ENCODE results near the gene CHRND.

Gene CHRND

DNA sequence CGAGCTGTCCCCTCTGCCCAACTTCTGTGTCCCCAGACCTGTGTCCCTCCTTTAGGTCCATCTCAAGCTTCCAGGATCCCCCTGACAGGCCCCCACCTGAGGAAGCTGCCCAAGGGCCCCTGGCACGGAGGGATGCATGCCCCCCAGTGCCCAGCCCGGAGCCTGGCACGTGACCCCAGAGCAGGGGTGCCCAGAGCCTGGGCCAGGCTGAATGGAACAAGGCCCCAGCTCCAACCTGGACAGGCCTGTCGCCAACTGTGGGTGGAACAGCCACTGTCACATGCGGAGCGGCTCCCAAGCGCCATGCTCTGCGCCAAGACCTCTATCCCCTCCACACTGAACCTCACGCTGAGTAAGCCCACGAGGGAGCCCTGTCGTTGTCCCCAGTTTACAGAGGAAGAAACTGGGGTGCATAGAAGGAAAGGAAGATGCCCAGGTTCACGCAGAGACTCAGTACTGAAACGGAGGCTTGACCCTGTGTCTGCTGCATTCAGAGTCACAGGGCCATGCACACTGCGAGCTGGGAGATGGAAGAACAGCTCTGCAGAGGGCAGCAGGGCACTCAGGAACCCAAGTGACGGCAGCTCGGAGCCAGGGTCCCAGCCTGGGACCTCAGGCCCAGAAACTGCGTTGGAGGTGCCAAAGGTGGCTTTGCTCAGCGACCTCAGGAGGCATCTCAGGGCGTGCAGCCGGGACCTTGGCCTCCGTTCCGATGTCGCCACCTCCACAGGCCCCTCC lies 32.8 kb upstream of the CHRND start:
- Histone ChIP-seq H3K79me2 (ENCODE audit: insufficient read depth, low read length) (no peaks in the 10 kb centered on the region), H4K20me1 (ENCODE audit: insufficient read depth, low read length) (no peaks in the 10 kb centered on the region; the same call in none of the 2 replicates), H3K27ac (ENCODE audit: low read length) (no peak overlapping the region), H3K27me3 (ENCODE audit: insufficient read depth, low read length, poor library complexity) (peaks cover 3% of the 10 kb centered on the region), H3K9ac (ENCODE audit: low read depth, low read length) (no peak overlapping the region), H3K4me2 (ENCODE audit: insufficient read depth, low read length) (no peak overlapping the region), H3K9me3 (ENCODE audit: insufficient read depth, low read length, severe bottlenecking) (no peaks in the 10 kb centered on the region), H2AFZ (ENCODE audit: low read depth, low read length) (no peak overlapping the region), H3K4me1 (ENCODE audit: insufficient read depth, low read length) (no peaks in the 10 kb centered on the region), H3K36me3 (ENCODE audit: insufficient read depth, low read length) (no peaks in the 10 kb centered on the region), H3K4me3 (ENCODE audit: low read depth in 1 of 2, low read length in 2 of 2) (no peak overlapping the region)
- ATAC-seq (ENCODE audit: insufficient read depth, low read depth): no peak
- DNase-seq: no peak
- TF ChIP-seq, protein P1, sequence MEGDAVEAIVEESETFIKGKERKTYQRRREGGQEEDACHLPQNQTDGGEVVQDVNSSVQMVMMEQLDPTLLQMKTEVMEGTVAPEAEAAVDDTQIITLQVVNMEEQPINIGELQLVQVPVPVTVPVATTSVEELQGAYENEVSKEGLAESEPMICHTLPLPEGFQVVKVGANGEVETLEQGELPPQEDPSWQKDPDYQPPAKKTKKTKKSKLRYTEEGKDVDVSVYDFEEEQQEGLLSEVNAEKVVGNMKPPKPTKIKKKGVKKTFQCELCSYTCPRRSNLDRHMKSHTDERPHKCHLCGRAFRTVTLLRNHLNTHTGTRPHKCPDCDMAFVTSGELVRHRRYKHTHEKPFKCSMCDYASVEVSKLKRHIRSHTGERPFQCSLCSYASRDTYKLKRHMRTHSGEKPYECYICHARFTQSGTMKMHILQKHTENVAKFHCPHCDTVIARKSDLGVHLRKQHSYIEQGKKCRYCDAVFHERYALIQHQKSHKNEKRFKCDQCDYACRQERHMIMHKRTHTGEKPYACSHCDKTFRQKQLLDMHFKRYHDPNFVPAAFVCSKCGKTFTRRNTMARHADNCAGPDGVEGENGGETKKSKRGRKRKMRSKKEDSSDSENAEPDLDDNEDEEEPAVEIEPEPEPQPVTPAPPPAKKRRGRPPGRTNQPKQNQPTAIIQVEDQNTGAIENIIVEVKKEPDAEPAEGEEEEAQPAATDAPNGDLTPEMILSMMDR (IDR thresholded peaks at IDR 0.05; ENCODE audit: borderline replicate concordance, extremely low read depth, low read length, poor library complexity, severe bottlenecking): no peak
- TF ChIP-seq EZH2 (IDR thresholded peaks at IDR 0.05; ENCODE audit: borderline replicate concordance, low read depth, low read length, severe bottlenecking): no peak

DNA sequence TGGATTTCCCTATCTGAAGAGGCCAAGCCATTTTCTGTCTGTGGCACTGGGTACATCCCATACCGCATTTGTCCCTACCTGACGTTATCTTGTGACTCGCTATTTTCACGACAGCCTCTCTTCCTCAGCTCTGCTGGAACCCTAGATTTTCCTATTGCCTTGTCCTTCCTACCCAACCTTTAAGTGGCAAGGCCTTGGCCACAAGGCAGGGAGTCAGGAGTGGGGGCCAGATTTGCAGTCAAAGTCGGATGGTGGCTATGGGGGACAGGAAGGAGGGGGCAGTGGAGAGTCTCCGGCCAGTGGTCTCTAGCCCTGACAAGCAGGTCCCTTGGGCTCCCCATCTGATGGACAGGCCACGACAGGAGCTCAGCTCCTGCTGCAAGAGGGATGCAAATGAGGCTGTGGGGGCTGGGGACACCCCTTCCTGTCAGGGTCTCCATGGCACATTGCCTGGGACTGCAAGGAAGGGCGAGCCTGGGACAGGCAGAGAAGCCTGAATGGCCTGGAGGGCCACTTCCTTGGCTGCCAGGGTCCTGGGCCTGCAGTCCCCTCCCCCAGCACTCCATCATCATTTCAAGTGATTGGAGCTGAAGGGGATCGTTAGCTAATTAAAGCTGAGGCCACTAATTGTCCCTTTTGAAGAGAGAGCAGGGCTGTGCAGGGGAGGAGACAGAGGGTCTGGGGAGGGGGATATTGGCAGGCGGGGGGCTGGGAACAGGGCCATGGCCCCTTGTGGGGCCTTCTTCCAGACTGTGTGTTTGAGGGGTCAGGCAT lies 32.1 kb upstream of the CHRND start:
- H3K27me3 ChIP-seq (ENCODE audit: insufficient read depth, low read length, poor library complexity): peaks cover 3% of the 10 kb centered on the region
- ATAC-seq (ENCODE audit: insufficient read depth, low read depth) (no peak), DNase-seq (no peak)
- no peak overlapping the region for H2AFZ ChIP-seq (ENCODE audit: low read depth, low read length)
- H3K9me3 ChIP-seq (ENCODE audit: insufficient read depth, low read length, severe bottlenecking): no peaks in the 10 kb centered on the region
- no peak overlapping the region for H3K4me2 ChIP-seq (ENCODE audit: insufficient read depth, low read length)
- no peaks in the 10 kb centered on the region for H3K79me2 ChIP-seq (ENCODE audit: insufficient read depth, low read length)
- H3K27ac ChIP-seq (ENCODE audit: low read length): no peak overlapping the region
- H3K9ac ChIP-seq (ENCODE audit: low read depth, low read length): no peak overlapping the region
- TF ChIP-seq EZH2 (IDR thresholded peaks at IDR 0.05; ENCODE audit: borderline replicate concordance, low read depth, low read length, severe bottlenecking): no peak
- TF ChIP-seq, protein P1 (IDR thresholded peaks at IDR 0.05; ENCODE audit: borderline replicate concordance, extremely low read depth, low read length, poor library complexity, severe bottlenecking): no peak
- H3K4me3 ChIP-seq (ENCODE audit: low read depth in 1 of 2, low read length in 2 of 2): no peak overlapping the region
- no peaks in the 10 kb centered on the region; the same call in none of the 2 replicates for H4K20me1 ChIP-seq (ENCODE audit: insufficient read depth, low read length)
- no peaks in the 10 kb centered on the region for H3K36me3 ChIP-seq (ENCODE audit: insufficient read depth, low read length)
- no peaks in the 10 kb centered on the region for H3K4me1 ChIP-seq (ENCODE audit: insufficient read depth, low read length)

DNA sequence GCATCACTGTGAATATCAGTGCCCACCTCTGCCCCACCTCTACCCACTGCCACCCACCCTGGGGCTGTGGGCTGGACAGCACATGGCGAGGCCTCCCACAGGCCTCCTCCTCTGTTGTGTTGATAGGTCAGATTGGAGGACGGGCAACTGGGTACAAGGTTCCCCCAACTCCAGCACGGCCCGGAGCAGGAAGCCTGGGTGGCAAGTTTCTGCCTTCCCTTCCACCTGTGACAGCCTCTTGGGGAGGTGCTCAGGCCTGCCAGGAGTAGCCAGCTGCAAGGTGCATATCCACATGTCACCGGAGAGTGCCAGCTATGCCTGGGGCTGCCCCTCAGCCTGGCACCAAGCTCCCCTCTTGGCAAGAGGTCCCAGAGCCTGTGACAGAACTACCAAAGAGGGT lies 31.4 kb upstream of the CHRND start:
- H3K4me2 ChIP-seq (ENCODE audit: insufficient read depth, low read length): no peak overlapping the region
- no peaks in the 10 kb centered on the region for H3K36me3 ChIP-seq (ENCODE audit: insufficient read depth, low read length)
- no peaks in the 10 kb centered on the region; the same call in none of the 2 replicates for H4K20me1 ChIP-seq (ENCODE audit: insufficient read depth, low read length)
- peaks cover 3% of the 10 kb centered on the region for H3K27me3 ChIP-seq (ENCODE audit: insufficient read depth, low read length, poor library complexity)
- H3K9me3 ChIP-seq (ENCODE audit: insufficient read depth, low read length, severe bottlenecking): no peaks in the 10 kb centered on the region
- no peak overlapping the region for H2AFZ ChIP-seq (ENCODE audit: low read depth, low read length)
- H3K4me3 ChIP-seq (ENCODE audit: low read depth in 1 of 2, low read length in 2 of 2): no peak overlapping the region
- no peak overlapping the region for H3K9ac ChIP-seq (ENCODE audit: low read depth, low read length)
- no peaks in the 10 kb centered on the region for H3K79me2 ChIP-seq (ENCODE audit: insufficient read depth, low read length)
- no peak for TF ChIP-seq EZH2 (IDR thresholded peaks at IDR 0.05; ENCODE audit: borderline replicate concordance, low read depth, low read length, severe bottlenecking)
- TF ChIP-seq, protein P1 (IDR thresholded peaks at IDR 0.05; ENCODE audit: borderline replicate concordance, extremely low read depth, low read length, poor library complexity, severe bottlenecking): no peak
- DNase-seq (no peak), ATAC-seq (ENCODE audit: insufficient read depth, low read depth) (no peak)
- H3K27ac ChIP-seq (ENCODE audit: low read length): no peak overlapping the region
- H3K4me1 ChIP-seq (ENCODE audit: insufficient read depth, low read length): no peaks in the 10 kb centered on the region
